IPS-NIHi7 (cell line): ENCODE data around the gene OCA2.
"Not testable (repeated sequence)": the region's sequence is repeated elsewhere in the genome, so short reads cannot be mapped to it uniquely, and the experiment has no call there.

Source experiments
- DNase-seq: peaks from one replicate; pipeline ENCODE4 v3.0.0; 2012; ENCODE audit warnings: mixed read lengths; ENCODE audit errors: extremely low spot score

Gene OCA2

DNA sequence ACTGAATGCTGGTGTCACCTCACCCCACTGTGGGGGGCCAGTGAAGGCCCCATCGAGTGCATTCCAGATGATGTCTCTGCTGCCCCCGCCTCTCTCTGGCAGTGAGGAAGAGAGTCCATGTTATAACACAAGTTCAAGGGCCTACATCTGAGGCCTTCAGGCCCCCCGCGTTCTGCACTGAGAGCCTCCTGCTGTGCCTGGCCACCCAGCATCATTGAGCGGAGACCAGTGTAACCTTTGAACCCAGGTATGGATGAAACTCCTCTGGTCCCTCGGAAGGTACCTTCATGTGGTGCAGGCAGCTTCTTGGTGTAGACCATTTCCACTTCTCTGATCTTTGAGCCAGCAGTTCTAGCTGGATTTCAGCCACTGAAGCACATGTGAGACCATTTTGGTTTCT is 324.9 kb downstream of the OCA2 start:
- DNase-seq: no peak

DNA sequence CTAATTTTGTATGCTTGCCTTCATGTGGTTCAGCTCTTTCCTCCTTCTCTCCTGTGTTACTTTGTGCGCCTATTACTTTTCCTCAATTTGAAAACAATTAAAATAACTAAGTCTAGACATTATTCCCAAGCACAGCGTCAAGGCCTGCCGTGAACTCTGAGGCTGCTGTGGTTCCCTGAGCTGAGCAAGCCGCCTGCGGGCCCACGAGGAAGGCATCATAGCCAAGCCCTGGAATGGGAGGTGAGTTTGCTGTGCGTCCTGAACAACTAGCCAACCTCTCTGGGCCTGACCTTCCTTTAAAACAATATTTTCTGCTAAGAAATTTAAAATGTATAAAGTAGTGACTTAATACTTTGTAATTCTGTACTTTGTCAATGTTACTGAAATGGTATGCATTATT is 327.2 kb downstream of the OCA2 start:
- no peak for DNase-seq

DNA sequence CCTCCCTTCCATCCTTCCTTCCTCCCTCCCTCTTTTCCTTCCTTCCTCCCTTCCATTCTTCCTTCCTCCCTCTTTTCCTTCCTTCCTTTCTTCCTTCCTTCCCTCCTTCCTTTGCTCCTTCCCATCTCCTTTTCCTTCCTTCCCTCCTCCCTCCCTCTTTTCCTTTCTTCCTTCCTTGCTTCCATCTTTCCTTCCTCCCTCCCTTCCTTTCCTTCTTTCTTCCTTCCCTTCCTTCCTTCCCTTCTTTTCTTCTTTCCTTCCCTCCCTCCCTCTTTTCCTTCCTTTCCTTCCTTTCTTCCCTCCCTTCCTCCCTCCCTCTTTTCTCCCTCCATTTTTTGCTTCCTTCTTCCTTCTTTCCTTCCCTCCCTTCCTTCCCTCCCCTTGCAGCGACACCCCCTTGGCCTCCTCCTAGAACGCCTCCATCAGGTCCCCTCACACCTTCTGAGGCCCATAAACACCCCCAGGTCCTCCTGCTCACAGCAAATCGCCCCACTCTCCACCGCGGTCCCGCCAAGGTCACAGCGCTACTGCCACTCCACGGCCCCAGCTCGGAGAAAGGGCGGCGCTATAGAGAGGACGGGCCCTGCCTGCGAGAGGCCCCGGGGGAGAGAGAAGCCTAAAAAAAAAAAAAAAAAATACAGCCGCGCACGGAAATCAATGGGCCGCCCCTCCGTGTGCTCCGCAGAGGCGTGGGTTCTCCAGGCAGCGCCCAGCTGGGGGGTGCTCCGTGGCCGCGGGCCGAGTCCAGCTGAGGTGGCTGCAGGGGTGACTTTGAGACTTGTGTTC is 328.2 kb downstream of the OCA2 start:
- no peak for DNase-seq

DNA sequence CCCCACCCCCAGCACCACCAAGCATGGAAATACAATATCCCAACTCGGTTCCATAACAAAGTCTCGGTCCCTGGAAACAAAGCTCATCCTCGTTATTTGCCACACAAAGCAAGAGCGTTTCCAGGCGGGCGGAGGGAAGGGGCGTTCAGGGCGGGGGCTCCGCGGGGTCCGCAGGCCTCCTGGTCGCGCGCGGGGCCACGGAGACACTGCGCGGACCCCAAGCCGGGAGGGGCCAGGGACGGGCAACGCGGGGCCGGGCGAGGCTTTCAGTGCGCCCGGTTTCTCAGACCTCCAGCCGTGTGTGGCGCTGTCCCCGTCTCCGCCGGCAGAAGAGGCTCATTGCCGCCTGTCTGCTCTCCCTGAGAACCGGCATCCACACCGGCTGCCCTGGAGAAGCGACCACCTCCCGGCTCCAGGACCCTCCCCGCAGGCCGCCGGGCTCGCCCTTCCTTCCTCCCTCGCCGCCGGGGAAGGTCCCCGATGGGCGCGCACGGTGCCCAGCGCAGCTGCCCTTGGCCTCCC is 329.0 kb downstream of the OCA2 start:
- DNase-seq: no peak

DNA sequence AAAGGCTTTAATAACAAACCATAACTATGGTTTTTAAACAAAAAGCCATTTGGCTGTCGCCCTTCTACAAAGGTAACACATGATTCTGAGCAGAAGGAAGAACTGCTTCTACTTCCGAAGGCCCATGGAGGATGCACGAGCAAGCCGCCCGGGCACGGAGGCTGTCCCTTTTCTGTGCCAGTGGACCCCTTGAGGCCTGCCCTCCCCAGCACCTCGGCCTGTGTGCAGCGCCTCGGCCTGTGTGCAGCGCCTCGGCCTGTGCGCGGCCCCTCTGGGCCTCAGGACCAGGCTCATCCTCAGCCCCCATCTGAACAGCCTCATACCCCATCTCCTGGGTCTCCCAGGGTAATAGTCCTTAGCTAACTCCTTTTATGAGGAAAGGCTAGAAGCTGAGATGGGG is 329.5 kb downstream of the OCA2 start:
- DNase-seq: no peak

DNA sequence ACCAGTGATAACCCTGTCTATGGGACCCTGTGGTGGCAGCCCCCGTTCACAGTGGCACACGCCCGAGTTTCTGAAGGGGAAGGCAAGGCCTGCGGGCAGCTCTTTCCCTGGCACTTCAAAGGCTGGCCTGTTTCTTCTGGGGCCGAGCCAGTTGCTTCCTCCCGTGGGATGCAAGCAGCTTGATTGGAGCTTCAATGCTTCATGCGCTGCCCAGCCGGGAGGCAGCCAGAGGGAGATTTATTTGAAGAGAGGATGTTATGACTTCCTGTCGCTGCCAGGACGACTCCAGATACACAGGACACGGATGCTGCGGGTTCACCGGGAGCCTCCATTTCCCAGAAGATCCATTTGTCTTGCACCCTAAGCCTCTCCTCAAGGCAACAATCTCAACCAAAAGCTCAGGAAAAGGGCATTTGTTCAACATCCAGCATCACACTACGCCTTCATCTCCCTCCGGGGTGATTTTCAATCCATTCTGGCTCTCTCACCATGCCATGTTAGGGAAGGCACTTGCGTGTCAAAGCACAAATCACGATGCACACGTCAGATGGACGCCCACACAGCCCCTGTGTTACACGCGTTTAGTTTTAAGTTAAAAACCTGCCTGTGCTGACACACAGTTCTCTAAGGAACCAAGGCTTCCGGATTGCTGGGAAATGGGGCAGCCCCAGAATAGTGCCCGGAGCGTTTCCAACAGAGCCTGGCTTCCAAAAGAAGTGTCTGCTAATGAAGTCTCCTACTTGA is 330.2 kb downstream of the OCA2 start:
- no peak for DNase-seq

DNA sequence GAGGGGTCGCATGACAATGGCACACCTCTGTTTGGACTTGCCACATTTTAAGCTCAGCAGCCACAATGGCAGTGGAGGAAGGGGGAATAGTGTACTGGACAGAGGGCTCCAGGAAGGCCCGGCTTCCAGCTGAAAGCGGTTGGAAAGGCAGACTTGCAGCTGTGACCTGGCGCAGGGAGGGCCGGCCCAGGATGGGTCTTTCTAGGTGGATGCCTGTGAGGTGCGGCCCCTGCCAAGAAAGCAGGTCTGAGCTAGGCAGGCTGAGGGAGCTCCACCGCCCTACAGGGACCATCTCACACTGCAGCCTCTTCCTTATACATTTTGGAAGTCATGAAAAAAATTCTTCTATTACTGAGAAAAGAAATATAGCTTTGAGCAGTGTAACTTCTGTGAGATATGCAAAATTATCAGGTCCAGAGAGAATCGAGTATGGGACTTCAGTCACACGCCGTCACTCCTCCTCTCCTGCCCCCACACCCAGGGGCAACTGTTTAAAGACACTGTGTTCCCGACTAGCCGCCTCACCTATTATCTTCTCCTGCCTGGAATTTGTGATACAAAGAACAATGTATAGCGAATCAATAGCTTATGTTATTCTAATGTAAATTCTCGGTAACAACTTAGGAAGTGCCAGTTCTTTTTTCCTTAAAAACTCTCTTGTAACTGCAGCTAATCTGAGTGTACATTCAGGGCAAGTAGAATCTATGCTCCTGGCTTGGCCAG is 331.0 kb downstream of the OCA2 start:
- no peak for DNase-seq

DNA sequence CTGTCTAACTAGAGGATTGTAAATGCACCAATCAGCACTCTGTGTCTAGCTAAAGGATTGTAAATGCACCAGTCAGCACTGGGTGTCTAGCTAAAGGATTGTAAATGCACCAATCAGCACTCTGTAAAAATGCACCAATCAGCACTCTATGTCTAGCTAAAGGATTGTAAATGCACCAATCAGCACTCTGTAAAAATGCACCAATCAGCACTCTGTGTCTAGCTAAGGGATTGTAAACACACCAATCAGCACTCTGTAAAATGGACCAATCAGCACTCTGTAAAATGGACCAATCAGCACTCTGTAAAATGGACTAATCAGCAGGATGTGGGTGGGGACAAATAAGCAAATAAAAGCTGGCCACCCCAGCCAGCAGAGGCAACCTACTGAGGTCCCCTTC is 331.7 kb downstream of the OCA2 start:
- DNase-seq: not testable (repeated sequence)

DNA sequence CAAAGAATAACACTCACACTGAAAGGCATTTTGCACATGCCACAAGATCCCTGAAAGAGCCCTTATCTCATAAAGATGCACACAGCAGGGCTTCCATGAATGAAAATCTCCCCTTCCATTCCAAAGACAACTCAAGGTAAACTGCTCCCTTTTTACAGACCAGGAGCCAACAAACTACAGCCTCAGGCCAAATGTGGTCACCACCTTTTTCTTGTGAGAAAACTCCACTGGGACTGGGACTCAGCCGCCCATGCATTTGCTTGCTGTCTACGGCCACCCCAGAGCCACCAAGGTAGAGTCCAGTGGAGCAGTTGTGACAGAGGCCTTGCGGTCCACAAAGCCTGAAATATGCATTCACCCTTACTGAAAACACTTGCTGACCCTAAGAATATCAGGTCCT is 334.8 kb downstream of the OCA2 start:
- peak; percentile 35 for DNase-seq

DNA sequence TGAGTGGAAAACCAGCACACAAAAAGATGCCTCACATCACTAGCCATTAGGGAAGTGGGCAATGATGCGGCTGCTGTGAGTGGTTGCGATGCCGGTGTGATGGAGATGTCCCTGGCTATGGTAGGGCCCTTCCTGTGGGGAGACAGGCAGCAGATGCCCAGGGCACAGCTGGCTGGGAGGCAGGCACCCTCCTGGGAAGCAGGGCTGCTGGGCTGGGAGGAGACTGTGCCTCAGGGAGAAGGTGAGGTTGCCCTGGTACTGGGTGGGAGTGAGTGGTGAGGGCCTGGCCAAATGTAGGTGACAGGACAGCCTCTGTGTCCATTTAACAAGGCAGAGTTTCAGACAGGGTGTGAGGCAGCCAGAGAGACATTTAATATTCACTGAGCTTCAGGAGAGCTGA is 335.6 kb downstream of the OCA2 start:
- DNase-seq: no peak

DNA sequence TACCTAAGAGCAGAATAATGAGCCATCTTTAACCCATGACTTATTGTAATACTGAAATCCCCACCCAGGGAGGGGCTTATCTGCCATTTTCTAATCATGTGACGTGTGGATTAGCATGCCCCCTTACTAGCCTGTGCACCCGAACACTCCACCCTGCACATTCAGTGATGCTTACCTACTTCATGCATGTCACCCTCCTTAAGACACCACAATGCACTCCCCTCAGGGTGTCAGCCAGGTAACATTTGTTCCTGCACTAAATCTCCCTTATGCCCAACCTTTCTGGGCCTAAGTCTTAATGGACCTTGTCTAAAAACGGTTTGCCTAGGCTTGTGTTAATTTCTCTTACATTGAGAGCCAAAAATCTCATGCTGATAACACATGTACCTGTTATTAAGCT is 336.6 kb downstream of the OCA2 start:
- no peak for DNase-seq

DNA sequence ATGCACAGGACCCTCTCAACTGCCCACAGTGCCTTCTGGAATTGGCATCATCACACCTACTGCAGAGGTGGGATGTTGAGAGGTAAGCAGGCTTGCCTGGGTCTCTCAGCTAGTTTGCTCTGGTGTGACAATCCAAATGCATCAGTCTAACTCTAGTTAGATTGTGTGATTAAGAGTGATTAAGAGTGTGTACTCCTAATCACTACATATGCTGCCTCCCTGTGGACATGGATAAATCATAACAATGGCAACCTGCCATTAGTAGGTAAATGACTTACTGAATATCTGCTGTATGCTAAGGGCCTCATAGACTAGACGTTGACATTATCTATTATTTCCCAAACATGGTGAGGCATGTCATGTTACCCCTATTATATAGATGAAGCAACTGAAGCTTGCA is 342.1 kb downstream of the OCA2 start:
- DNase-seq: no peak

DNA sequence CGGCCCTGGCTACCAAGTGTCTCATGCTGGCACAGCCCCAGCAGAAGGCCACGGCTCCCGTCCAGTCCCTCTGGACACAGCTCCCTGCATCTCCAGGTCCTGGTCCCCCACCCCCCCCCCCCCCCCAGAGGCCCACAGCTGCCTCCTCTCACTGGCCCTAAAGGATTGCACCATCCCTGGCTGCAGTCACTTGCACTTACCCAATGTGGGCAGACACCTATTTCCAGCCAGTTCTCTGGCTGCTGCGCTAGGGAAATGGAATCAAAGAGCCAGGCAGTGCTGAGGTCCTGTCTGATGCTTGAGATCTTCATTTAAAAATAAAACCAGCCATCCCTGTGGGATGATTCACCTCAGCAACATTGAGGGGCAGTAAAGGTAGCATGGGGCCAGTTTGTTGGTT is 346.4 kb downstream of the OCA2 start:
- DNase-seq: peak; percentile 3

DNA sequence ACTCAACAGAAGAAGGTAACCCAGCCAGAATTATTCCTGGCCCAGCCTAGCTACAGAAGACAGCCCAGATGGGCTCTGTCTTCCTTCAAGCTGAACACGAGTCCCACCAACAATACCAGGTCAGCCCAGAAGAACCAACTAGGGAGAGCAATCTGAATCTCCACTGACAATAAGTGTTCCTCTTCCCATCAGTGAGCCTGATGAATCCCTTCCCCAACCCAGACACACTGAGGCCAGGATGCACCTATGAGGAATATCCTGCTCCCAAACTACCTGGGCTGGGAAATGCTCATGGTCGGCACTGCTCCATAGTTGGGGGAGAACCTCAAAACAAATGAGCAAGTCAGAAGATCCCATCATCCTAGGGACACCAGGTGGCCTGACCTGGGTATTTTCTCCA is 351.1 kb downstream of the OCA2 start:
- no peak for DNase-seq

DNA sequence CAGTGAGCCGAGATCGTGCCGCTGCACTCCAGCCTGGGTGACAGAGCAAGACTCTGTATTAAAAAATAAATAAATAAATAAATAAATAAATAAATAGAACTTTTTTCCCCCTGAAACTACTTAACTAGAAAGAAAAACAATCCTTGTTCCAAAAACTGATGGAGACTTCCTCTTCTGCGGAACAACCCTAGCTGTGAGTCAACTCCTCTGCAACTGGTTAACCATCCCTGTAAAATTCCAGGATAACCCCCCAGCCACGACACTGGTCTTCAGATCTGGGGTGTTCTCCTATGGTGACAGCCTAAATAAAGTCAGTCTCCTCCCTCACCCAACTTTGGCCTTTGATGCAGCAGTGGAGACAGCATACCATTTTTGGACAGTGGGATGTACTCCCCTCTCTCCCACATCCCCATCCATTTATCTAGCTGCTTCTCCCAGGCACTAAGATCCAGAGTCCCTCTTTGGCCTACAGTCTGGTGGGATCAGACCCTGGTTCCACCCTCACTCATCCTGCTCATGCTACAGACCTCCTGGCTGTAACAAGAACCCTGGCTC is 352.6 kb downstream of the OCA2 start:
- peak; percentile 3 for DNase-seq

DNA sequence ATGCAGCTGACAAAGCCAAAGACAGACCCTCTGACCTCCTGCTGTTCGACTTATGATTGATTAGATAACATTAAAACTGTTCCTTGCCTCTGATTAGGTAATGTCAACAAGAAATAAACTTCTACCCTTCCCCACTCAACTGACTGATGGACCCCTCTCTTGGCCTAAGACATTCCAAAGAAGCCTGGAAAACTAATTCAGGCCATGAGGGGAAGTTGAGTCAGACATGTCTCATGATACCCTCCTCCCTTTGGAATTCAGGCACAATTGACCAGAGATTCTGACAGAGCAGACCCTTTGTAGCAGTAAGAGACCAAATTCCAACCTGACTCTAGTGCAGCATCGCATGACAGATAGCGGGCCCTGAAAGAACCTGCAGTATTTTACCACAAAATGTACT is 354.5 kb downstream of the OCA2 start:
- DNase-seq: no peak

DNA sequence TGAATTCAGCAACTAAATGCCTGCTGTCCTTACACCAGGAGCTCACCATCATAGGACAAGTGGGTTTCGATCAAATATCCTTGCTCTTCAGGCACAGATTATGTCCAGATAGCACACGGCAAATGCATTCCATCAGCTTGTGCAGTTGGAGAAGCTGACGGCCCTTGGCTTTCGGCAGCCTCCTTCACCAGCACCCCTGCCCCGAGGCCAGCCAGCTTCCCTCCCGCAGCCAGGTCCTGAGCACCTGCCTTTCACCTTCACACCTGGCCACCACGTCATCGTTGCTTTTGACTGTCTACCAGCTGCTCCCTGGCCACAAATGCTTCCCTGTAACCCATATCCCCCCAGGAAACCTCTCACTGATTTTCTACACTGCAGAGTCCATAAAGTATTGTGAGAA is 355.5 kb downstream of the OCA2 start:
- no peak for DNase-seq

DNA sequence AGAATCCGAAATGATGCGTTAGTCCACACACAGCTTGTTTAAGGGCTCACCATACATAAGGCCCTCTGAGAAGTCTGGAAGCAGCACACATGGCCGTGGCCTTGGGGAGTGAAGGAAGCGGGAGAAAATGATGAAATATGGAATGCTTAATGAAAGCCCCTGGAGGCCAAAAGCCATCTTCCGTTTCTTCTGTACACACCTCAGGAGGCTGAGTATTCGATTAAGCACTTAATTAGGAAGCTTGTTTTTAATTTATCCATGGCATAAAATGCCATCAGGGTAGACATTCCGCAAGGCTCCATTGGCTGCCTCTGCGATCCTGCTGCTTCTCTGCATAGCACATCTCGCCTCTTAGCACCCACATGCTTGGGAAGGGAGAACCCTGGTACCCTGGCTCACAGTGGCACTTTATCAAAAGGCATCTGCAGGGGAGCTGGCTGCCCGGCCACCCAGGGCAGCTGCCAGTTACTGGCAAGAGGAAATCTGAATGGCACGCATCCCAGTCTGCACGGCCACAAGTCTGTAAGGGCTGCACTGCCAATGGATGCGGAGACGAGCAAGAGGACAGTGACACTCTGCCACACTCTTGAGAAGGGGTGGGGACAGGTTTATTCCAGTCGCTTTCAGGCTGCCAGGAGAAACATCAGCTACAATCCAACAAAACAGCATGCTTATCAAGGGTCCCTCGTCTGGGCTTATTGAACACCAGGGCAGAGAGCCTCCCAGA is 356.2 kb downstream of the OCA2 start:
- DNase-seq: no peak

DNA sequence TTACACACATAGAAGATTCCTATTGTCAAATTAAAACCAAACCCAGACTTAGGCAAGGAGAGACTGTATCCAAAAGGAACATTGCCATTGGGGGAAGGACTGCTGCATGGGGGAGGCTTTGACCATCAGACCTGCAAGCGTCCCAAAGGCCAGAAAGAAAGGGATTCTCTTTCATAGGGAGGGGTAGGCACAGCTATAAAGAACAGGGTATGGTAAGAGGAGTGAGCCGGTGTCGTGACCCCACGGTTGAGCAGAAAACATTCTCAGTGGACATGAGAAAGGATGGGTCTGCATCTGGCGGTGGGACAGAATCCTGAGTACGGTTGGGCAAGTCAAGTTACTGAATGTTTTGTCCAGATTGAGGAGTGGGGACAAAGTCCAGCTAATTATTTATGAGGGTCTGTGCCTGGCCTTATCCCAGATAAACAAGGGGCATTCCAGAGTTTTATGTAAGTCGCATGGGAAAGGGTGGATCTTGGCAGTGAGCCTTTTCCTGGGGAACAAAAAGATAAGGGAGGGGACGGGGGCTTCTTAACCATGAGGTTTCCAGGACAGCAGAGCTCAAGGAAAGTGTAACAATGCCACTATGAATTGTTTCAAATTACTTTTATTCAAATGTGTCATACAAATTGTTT is 357.8 kb downstream of the OCA2 start:
- DNase-seq: no peak

DNA sequence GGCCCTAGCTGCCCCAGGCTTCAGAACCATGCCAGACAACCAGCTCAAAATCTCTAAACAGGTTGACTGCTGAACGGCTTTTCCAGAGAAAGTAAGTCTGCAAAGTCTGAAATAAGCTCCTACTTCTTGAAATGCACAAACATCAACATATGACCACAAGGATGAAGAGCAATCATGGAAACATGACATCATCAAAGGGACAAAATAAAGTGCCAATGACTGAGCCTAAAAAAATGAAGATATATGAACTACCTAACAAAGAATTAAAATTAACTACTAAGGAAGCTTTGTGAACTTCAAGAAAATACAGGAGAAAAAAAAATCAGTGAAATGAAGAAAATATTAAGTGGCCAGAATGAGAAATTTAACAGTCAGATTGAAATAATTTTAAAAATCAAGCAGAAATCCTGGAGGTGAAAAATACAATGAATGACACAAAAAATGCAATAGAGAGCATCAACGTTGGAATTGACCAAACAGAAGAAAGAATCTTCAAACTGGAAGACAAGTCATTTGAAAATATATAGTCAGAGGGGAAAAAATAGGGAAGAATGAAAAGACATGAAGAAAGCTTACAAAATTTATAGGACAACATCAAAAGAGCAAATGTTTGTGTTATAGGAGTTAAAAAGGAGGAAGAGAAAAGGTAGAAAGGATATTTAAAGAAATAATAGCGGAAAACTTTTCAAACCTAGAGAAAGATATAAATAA is 364.2 kb downstream of the OCA2 start:
- DNase-seq: no peak
